T-helper 1 cell treated with Interleukin-12 subunit alpha and Interleukin-12 subunit beta and Interleukin-4 antibody, amounts not matched to agents 30 μg/mL and 1 μg/mL, for 36 hours (primary cell): Measurements from ENCODE around the gene TNFAIP8L1.

Experiments
- H3K27ac Mint-ChIP-seq: one replicate; pipeline ENCODE4 v1.8.0; 2021; ENCODE audit warnings: mild to moderate bottlenecking, mixed read lengths
- H3K27me3 Mint-ChIP-seq: one replicate; pipeline ENCODE4 v1.8.0; 2021; ENCODE audit warnings: low read depth, mixed read lengths
- H3K36me3 Mint-ChIP-seq: one replicate; pipeline ENCODE4 v1.8.0; 2021; ENCODE audit warnings: low read depth, mixed read lengths
- H3K4me1 Mint-ChIP-seq: one replicate; pipeline ENCODE4 v1.8.0; 2021; ENCODE audit warnings: low read depth, mixed read lengths
- H3K4me3 Mint-ChIP-seq: one replicate; pipeline ENCODE4 v1.8.0; 2021; ENCODE audit warnings: mild to moderate bottlenecking, moderate library complexity, mixed read lengths
- H3K9me3 Mint-ChIP-seq: one replicate; pipeline ENCODE4 v1.8.0; 2021; ENCODE audit warnings: mixed read lengths

TNFAIP8L1 gene

GRCh38 chr19:4652075-4652474 lies 12.8 kb downstream of the TNFAIP8L1 start:
- no peak overlapping the region for H3K4me3 Mint-ChIP-seq

GRCh38 chr19:4653793-4654436 lies 14.6 kb downstream of the TNFAIP8L1 start:
- H3K9me3 Mint-ChIP-seq = no peaks in the 10 kb centered on the region
- H3K4me1 Mint-ChIP-seq = peaks cover 1% of the 10 kb centered on the region
- no peaks in the 10 kb centered on the region for H3K27me3 Mint-ChIP-seq
- H3K4me3 Mint-ChIP-seq = no peak overlapping the region
- no peak overlapping the region for H3K27ac Mint-ChIP-seq
- peaks cover 13% of the 10 kb centered on the region for H3K36me3 Mint-ChIP-seq

More at GRCh38 chr19:4652075-4652474, 12.8 kb downstream of the TNFAIP8L1 start:
- H3K27me3 Mint-ChIP-seq = no peaks in the 10 kb centered on the region
- H3K4me1 Mint-ChIP-seq = peaks cover 1% of the 10 kb centered on the region
- H3K9me3 Mint-ChIP-seq = no peaks in the 10 kb centered on the region
- H3K36me3 Mint-ChIP-seq = peaks cover 7% of the 10 kb centered on the region
- H3K27ac Mint-ChIP-seq = no peak overlapping the region

- H3K27ac Mint-ChIP-seq = no peak overlapping the region
- H3K36me3 Mint-ChIP-seq = peaks cover 12% of the 10 kb centered on the region
- peaks cover 1% of the 10 kb centered on the region for H3K4me1 Mint-ChIP-seq
- no peaks in the 10 kb centered on the region for H3K9me3 Mint-ChIP-seq
- H3K4me3 Mint-ChIP-seq = no peak overlapping the region
- no peaks in the 10 kb centered on the region for H3K27me3 Mint-ChIP-seq
Measured at GRCh38 chr19:4654437-4655361, 15.4 kb downstream of the TNFAIP8L1 start.

GRCh38 chr19:4656102-4656501 lies 16.8 kb downstream of the TNFAIP8L1 start:
- Mint-ChIP-seq H3K36me3 (peaks cover 19% of the 10 kb centered on the region), H3K4me1 (peaks cover 1% of the 10 kb centered on the region), H3K27me3 (no peaks in the 10 kb centered on the region), H3K27ac (no peak overlapping the region), H3K9me3 (no peaks in the 10 kb centered on the region), H3K4me3 (no peak overlapping the region)

- Mint-ChIP-seq H3K36me3 (peaks cover 23% of the 10 kb centered on the region), H3K4me1 (peaks cover 4% of the 10 kb centered on the region), H3K9me3 (no peaks in the 10 kb centered on the region), H3K27me3 (no peaks in the 10 kb centered on the region), H3K27ac (no peak overlapping the region), H3K4me3 (no peak overlapping the region)
Measured at GRCh38 chr19:4657262-4657661, 17.9 kb downstream of the TNFAIP8L1 start.

GRCh38 chr19:4657835-4658234 lies 18.5 kb downstream of the TNFAIP8L1 start:
- Mint-ChIP-seq H3K36me3 (peaks cover 26% of the 10 kb centered on the region), H3K4me1 (peaks cover 4% of the 10 kb centered on the region), H3K4me3 (no peak overlapping the region), H3K27me3 (no peaks in the 10 kb centered on the region), H3K9me3 (no peaks in the 10 kb centered on the region), H3K27ac (no peak overlapping the region)

- H3K4me1 Mint-ChIP-seq = peaks cover 3% of the 10 kb centered on the region
- H3K36me3 Mint-ChIP-seq = peaks cover 24% of the 10 kb centered on the region
- H3K27ac Mint-ChIP-seq = no peak overlapping the region
- no peaks in the 10 kb centered on the region for H3K27me3 Mint-ChIP-seq
- H3K4me3 Mint-ChIP-seq = no peak overlapping the region
- no peaks in the 10 kb centered on the region for H3K9me3 Mint-ChIP-seq
Measured at GRCh38 chr19:4660181-4660791, 21.0 kb downstream of the TNFAIP8L1 start.

- peak overlapping the region; percentile 55 for H3K27ac Mint-ChIP-seq
- H3K36me3 Mint-ChIP-seq = peaks cover 24% of the 10 kb centered on the region
Measured at GRCh38 chr19:4660993-4661392, 21.7 kb downstream of the TNFAIP8L1 start.

GRCh38 chr19:4662020-4662695 lies 22.8 kb downstream of the TNFAIP8L1 start:
- Mint-ChIP-seq H3K4me3 (no peak overlapping the region), H3K9me3 (no peaks in the 10 kb centered on the region)

More at GRCh38 chr19:4660993-4661392, 21.7 kb downstream of the TNFAIP8L1 start:
- Mint-ChIP-seq H3K27me3 (no peaks in the 10 kb centered on the region), H3K4me3 (no peak overlapping the region), H3K4me1 (peaks cover 3% of the 10 kb centered on the region), H3K9me3 (no peaks in the 10 kb centered on the region)

GRCh38 chr19:4662812-4663211 lies 23.5 kb downstream of the TNFAIP8L1 start:
- no peak overlapping the region for H3K27ac Mint-ChIP-seq
- peaks cover 28% of the 10 kb centered on the region for H3K36me3 Mint-ChIP-seq

More at GRCh38 chr19:4662020-4662695, 22.8 kb downstream of the TNFAIP8L1 start:
- no peaks in the 10 kb centered on the region for H3K27me3 Mint-ChIP-seq
- peaks cover 3% of the 10 kb centered on the region for H3K4me1 Mint-ChIP-seq
- peaks cover 27% of the 10 kb centered on the region for H3K36me3 Mint-ChIP-seq
- no peak overlapping the region for H3K27ac Mint-ChIP-seq

GRCh38 chr19:4664642-4665041 lies 25.3 kb downstream of the TNFAIP8L1 start:
- H3K4me3 Mint-ChIP-seq = no peak overlapping the region
- H3K4me1 Mint-ChIP-seq = peaks cover 9% of the 10 kb centered on the region
- no peaks in the 10 kb centered on the region for H3K9me3 Mint-ChIP-seq
- H3K36me3 Mint-ChIP-seq = peaks cover 28% of the 10 kb centered on the region
- H3K27me3 Mint-ChIP-seq = no peaks in the 10 kb centered on the region
- H3K27ac Mint-ChIP-seq = no peak overlapping the region

More at GRCh38 chr19:4662812-4663211, 23.5 kb downstream of the TNFAIP8L1 start:
- Mint-ChIP-seq H3K4me3 (no peak overlapping the region), H3K4me1 (peaks cover 3% of the 10 kb centered on the region), H3K27me3 (no peaks in the 10 kb centered on the region), H3K9me3 (no peaks in the 10 kb centered on the region)

GRCh38 chr19:4669723-4670480 lies 30.6 kb downstream of the TNFAIP8L1 start, which contains the start of gene MYDGF:
MYDGF (minus strand) TSS chr19:4670342; CDS start chr19:4670334, 8 bp downstream.
- H3K9me3 Mint-ChIP-seq = no peaks in the 10 kb centered on the region
- peaks cover 6% of the 10 kb centered on the region for H3K4me1 Mint-ChIP-seq
- peaks cover 13% of the 10 kb centered on the region for H3K36me3 Mint-ChIP-seq
- H3K27me3 Mint-ChIP-seq = no peaks in the 10 kb centered on the region
- H3K27ac Mint-ChIP-seq = peak within 1 kb of the TSS; percentile 70
- H3K4me3 Mint-ChIP-seq = peak within 1 kb of the TSS; percentile 87

- H3K9me3 Mint-ChIP-seq = no peaks in the 10 kb centered on the region
- H3K27ac Mint-ChIP-seq = no peak overlapping the region
- H3K4me1 Mint-ChIP-seq = peaks cover 6% of the 10 kb centered on the region
- H3K4me3 Mint-ChIP-seq = no peak overlapping the region
- H3K27me3 Mint-ChIP-seq = no peaks in the 10 kb centered on the region
- peaks cover 11% of the 10 kb centered on the region for H3K36me3 Mint-ChIP-seq
Measured at GRCh38 chr19:4671185-4671851, 32.0 kb downstream of the TNFAIP8L1 start.
